ENCODE data around the gene ITGA11. TPM values are rescaled to one million over a fixed set of nuclear protein-coding genes. Genes with fewer than 3 reads are reported as not detected.

ITGA11 gene
- total and polyA plus RNA-seq, 3 experiments from 2014 or later, result not detected

DNA sequence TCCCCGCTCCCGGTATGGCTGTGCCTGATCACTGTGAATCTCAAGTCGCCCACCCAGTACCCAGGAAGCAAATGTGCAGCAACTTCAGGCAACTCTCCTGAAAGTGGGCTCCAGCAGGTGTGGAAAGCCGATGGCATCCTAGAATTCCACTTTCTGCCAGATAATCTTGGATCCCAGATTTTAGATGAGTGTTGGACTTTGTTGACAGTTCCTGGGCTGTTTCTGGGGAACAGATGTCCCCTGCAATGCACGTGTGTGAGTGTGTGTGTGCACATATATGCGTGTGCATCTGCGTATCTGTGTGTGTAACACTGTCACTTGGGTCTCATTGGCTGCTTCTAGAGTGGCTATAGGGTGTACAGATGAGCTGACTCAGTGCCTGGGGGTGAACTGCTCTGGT lies 95.4 kb downstream of the ITGA11 start:
- H3K27ac Mint-ChIP-seq, result no peak overlapping the region
- no peaks in the 10 kb centered on the region for H3K9me3 ChIP-seq (ENCODE audit: low read length)
- no peaks in the 10 kb centered on the region for H3K4me1 ChIP-seq (ENCODE audit: insufficient read depth, low read length)
- H3K27me3 ChIP-seq (ENCODE audit: insufficient read depth, low read length, poor library complexity, severe bottlenecking), result no peaks in the 10 kb centered on the region
- H3K27me3 Mint-ChIP-seq, result peaks cover 6 to 26% of the 10 kb centered on the region in 2 donors
- CTCF ChIA-PET, result no interaction called here
- H3K36me3 ChIP-seq (ENCODE audit: insufficient read depth, low read length), result no peaks in the 10 kb centered on the region
- no peak for DNase-seq
- no peaks in the 10 kb centered on the region for H3K4me1 Mint-ChIP-seq
- no peak overlapping the region for H3K4me3 Mint-ChIP-seq
- H3K27ac ChIP-seq (ENCODE audit: low read depth, low read length), result no peak overlapping the region
- no peaks in the 10 kb centered on the region for H3K9me3 Mint-ChIP-seq
- no peaks in the 10 kb centered on the region for H3K36me3 Mint-ChIP-seq
- POLR2A ChIA-PET, result no interaction called here
- H3K4me3 ChIP-seq (ENCODE audit: low read length), result no peak overlapping the region

DNA sequence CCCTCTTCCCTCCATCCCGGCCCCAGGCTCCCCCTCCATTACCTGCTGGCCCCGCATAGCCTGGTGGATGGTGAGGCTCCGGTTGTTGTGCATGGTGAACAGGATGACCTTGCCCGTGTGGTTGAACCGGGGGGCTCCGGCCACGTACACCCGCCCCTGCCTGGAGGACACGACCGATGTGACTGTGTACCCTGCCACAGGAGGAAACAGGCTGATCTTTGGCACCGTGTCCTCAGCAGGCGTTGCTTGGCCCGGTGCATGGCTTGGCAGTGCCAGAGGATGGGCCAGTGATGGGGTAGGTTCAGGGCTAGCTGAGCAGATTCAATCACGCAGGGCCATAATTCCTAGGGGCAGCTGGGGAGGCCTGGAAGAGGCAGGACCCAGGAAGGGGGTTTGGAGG lies 96.3 kb downstream of the ITGA11 start:
- CTCF ChIA-PET, result no interaction called here

DNA sequence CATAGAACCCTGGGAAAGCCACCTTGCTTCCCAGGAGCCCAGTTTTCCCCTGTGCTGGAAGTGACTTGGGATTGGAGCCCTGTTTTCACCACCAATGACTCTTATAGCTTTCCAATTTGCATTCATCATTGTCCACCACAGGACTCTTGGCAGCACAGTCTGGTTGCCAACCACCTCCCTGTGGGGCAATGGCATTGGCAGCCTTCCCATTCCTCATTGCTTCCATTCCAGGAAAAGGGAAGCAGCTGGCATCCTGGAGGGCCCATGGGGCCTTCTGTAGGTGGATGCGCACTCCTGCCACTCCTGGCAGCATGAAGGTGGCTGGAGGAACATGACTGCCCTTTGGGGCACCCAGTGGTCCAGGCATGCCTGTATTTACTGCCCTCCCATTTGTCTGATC lies 96.7 kb downstream of the ITGA11 start:
- CTCF ChIA-PET, result no interaction called here
- DNase-seq, result no peak
- no peak overlapping the region for H3K4me3 Mint-ChIP-seq
- Histone ChIP-seq H3K4me3 (ENCODE audit: low read length) (no peak overlapping the region), H3K4me1 (ENCODE audit: insufficient read depth, low read length) (no peaks in the 10 kb centered on the region), H3K36me3 (ENCODE audit: insufficient read depth, low read length) (no peaks in the 10 kb centered on the region), H3K27ac (ENCODE audit: low read depth, low read length) (no peak overlapping the region), H3K27me3 (ENCODE audit: insufficient read depth, low read length, poor library complexity, severe bottlenecking) (no peaks in the 10 kb centered on the region), H3K9me3 (ENCODE audit: low read length) (no peaks in the 10 kb centered on the region)
- no peak overlapping the region for H3K27ac Mint-ChIP-seq
- H3K27me3 Mint-ChIP-seq, result peaks cover 6 to 36% of the 10 kb centered on the region in 2 donors
- no peaks in the 10 kb centered on the region for H3K36me3 Mint-ChIP-seq
- POLR2A ChIA-PET, result no interaction called here
- no peaks in the 10 kb centered on the region for H3K9me3 Mint-ChIP-seq
- H3K4me1 Mint-ChIP-seq, result no peaks in the 10 kb centered on the region

More for the DNA sequence above, 96.3 kb downstream of the ITGA11 start:
- H3K4me3 ChIP-seq (ENCODE audit: low read length), result no peak overlapping the region
- no peak for DNase-seq
- H3K9me3 Mint-ChIP-seq, result no peaks in the 10 kb centered on the region
- no peak overlapping the region for H3K27ac ChIP-seq (ENCODE audit: low read depth, low read length)
- H3K36me3 Mint-ChIP-seq, result no peaks in the 10 kb centered on the region
- no peaks in the 10 kb centered on the region for H3K27me3 ChIP-seq (ENCODE audit: insufficient read depth, low read length, poor library complexity, severe bottlenecking)
- H3K9me3 ChIP-seq (ENCODE audit: low read length), result no peaks in the 10 kb centered on the region
- H3K27ac Mint-ChIP-seq, result no peak overlapping the region
- H3K4me1 ChIP-seq (ENCODE audit: insufficient read depth, low read length), result no peaks in the 10 kb centered on the region
- H3K4me3 Mint-ChIP-seq, result no peak overlapping the region
- no peaks in the 10 kb centered on the region for H3K4me1 Mint-ChIP-seq
- peaks cover 6 to 32% of the 10 kb centered on the region in 2 donors for H3K27me3 Mint-ChIP-seq
- POLR2A ChIA-PET, result no interaction called here
- no peaks in the 10 kb centered on the region for H3K36me3 ChIP-seq (ENCODE audit: insufficient read depth, low read length)

DNA sequence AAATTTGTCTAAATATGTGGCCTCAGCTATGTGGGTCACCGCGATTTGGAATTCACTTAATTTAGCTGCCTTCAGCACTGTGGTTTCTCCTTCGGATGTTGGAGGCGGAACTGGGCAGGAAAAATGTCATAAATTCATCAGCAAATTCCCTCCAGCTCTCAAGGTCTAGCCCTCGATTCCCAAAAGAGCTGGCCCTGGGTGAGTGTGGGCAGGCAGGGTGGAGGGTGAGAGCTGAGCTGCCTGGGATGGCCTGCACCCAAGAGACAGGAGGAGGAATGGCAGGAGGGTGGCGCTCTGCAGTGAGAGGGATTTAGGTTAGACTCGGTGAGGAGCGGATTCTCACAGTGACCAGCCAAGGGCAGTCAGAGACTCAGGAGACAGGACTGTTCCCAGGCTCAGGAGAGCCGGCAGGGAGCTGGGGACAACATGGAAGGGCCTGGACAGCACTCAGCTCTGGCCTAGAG lies 97.3 kb downstream of the ITGA11 start:
- no peaks in the 10 kb centered on the region for H3K36me3 Mint-ChIP-seq
- peaks cover 6 to 40% of the 10 kb centered on the region in 2 donors for H3K27me3 Mint-ChIP-seq
- H3K27ac Mint-ChIP-seq, result no peak overlapping the region
- Histone ChIP-seq H3K36me3 (ENCODE audit: insufficient read depth, low read length) (no peaks in the 10 kb centered on the region), H3K27ac (ENCODE audit: low read depth, low read length) (no peak overlapping the region), H3K27me3 (ENCODE audit: insufficient read depth, low read length, poor library complexity, severe bottlenecking) (no peaks in the 10 kb centered on the region), H3K4me1 (ENCODE audit: insufficient read depth, low read length) (no peaks in the 10 kb centered on the region), H3K4me3 (ENCODE audit: low read length) (no peak overlapping the region), H3K9me3 (ENCODE audit: low read length) (no peaks in the 10 kb centered on the region)
- POLR2A ChIA-PET, result no interaction called here
- H3K4me3 Mint-ChIP-seq, result no peak overlapping the region
- H3K4me1 Mint-ChIP-seq, result no peaks in the 10 kb centered on the region
- DNase-seq, result no peak
- no peaks in the 10 kb centered on the region for H3K9me3 Mint-ChIP-seq
- CTCF ChIA-PET, result no interaction called here

DNA sequence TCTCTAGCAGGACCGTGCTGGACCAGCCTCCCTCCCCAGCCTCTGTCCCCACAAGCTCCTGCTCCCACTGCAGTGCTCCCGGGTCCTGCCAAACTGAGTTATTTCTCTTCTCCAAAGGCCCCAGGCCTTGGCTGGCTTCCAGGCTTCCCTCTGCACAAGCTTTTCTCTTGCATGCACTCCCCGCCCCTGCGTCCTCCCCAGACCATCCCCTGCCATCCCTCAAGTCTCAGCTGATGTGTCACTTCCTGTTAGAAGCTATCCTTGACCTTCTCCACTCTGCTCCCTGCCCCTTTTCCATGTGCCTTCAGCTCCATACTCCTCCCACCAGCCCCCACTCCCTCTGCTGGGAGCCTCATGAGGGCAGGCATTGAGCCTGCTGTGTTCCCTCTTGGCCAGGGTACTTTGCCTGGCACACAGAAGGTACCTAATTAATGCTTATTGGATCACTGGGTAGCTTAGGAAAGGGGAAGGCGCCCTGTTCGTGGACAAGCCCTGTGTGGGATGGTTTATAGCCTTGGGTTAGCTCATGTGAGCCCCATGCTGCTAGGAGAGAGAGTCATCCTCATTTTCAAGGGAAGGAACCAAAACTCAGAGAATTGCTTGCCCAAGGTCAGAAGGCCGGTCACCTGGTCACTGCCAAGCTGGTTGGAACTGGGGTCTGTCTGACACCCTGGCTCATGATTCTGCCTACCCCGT lies 98.0 kb downstream of the ITGA11 start:
- H3K4me1 Mint-ChIP-seq, result peaks cover 0 to under 1% (median 0%) of the 10 kb centered on the region in 3 donors
- Histone ChIP-seq H3K27me3 (ENCODE audit: insufficient read depth, low read length, poor library complexity, severe bottlenecking) (no peaks in the 10 kb centered on the region), H3K27ac (ENCODE audit: low read depth, low read length) (no peak overlapping the region), H3K9me3 (ENCODE audit: low read length) (no peaks in the 10 kb centered on the region), H3K4me1 (ENCODE audit: insufficient read depth, low read length) (no peaks in the 10 kb centered on the region), H3K4me3 (ENCODE audit: low read length) (no peak overlapping the region), H3K36me3 (ENCODE audit: insufficient read depth, low read length) (no peaks in the 10 kb centered on the region)
- peaks cover 6 to 40% of the 10 kb centered on the region in 2 donors for H3K27me3 Mint-ChIP-seq
- H3K27ac Mint-ChIP-seq, result no peak overlapping the region
- DNase-seq, result no peak
- H3K36me3 Mint-ChIP-seq, result no peaks in the 10 kb centered on the region
- ChIA-PET POLR2A (no interaction called here), CTCF (no interaction called here)
- H3K4me3 Mint-ChIP-seq, result no peak overlapping the region
- H3K9me3 Mint-ChIP-seq, result no peaks in the 10 kb centered on the region

DNA sequence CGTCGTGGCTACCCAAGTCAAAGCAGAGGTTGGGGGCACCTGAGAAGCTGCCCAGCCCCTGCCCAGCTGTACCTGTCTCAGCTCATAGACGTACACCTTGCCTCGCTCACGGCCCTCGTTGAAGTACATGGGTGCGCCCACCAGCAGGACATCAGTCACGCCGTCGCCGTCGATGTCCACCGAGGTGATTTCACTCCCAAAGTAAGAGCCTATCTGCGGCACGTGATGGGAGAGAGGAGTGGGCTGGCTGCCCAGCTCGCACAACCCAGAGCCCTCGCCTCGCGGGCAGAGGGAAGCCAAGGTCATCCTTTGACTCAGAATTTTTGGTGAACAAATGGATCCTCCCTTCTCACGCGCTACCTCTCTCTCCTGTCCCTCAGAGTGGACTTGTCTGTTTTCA lies 99.7 kb downstream of the ITGA11 start:
- H3K4me1 Mint-ChIP-seq, result peaks cover 6 to 13% (median 11%) of the 10 kb centered on the region in 3 donors
- H3K27me3 Mint-ChIP-seq, result peaks cover 7 to 48% of the 10 kb centered on the region in 2 donors
- POLR2A ChIA-PET, result no interaction called here
- no peaks in the 10 kb centered on the region for H3K9me3 ChIP-seq (ENCODE audit: low read length)
- no peak overlapping the region for H3K27ac ChIP-seq (ENCODE audit: low read depth, low read length)
- no peak for DNase-seq
- peaks cover under 1% of the 10 kb centered on the region for H3K4me1 ChIP-seq (ENCODE audit: insufficient read depth, low read length)
- no peak overlapping the region for H3K4me3 Mint-ChIP-seq
- H3K4me3 ChIP-seq (ENCODE audit: low read length), result no peak overlapping the region
- no peaks in the 10 kb centered on the region for H3K9me3 Mint-ChIP-seq
- H3K27ac Mint-ChIP-seq, result no peak overlapping the region
- no peaks in the 10 kb centered on the region for H3K36me3 Mint-ChIP-seq
- CTCF ChIA-PET, result no interaction called here
- no peaks in the 10 kb centered on the region for H3K27me3 ChIP-seq (ENCODE audit: insufficient read depth, low read length, poor library complexity, severe bottlenecking)
- no peaks in the 10 kb centered on the region for H3K36me3 ChIP-seq (ENCODE audit: insufficient read depth, low read length)

DNA sequence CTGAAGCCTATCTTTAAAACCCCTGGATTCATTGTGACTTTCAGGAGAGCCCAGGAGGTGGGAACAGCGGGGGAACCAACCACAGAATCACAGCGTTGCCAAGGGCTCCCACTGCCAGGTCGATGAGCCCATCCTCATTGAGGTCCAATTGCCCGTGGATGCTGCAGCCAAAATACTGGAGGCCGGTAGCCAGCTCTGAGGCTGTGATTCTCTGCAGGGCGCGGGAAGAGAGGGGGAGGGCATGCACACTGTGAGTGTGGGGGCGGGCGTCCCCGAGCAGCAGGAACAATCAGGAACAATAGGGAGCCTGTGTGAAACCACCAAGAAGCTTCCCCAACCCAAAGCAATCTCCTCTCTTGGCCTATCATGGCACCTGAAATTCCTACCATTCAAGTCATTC lies 101.1 kb downstream of the ITGA11 start:
- Mint-ChIP-seq H3K27ac (no peak overlapping the region), H3K9me3 (no peaks in the 10 kb centered on the region), H3K4me3 (no peak overlapping the region), H3K36me3 (no peaks in the 10 kb centered on the region), H3K4me1 (peaks cover 9 to 23% (median 18%) of the 10 kb centered on the region in 3 donors), H3K27me3 (peaks cover 10 to 61% of the 10 kb centered on the region in 2 donors)
- ChIA-PET CTCF (no interaction called here), POLR2A (no interaction called here)
- Histone ChIP-seq H3K4me1 (ENCODE audit: insufficient read depth, low read length) (peaks cover 7% of the 10 kb centered on the region), H3K27me3 (ENCODE audit: insufficient read depth, low read length, poor library complexity, severe bottlenecking) (no peaks in the 10 kb centered on the region), H3K9me3 (ENCODE audit: low read length) (no peaks in the 10 kb centered on the region), H3K4me3 (ENCODE audit: low read length) (no peak overlapping the region), H3K36me3 (ENCODE audit: insufficient read depth, low read length) (no peaks in the 10 kb centered on the region), H3K27ac (ENCODE audit: low read depth, low read length) (no peak overlapping the region)
- DNase-seq, result no peak

DNA sequence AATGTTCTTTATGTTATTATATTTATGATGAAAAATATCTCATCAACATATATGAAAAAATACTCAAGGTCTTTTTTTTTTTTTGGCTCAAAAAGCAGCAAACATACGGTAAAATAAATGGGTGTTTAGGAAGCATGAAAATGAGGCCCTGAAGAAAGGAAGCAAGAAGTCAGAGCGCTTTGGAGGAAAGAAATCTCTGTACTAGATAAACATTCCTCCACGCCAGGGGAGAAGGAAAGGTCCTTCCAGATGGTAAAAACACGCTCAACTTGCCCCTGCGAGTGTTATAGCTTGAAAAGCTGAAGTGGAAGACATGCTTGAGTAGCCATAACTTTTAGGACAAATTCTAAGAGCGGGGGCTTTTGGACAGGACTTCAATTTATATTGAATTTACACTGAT lies 101.5 kb downstream of the ITGA11 start:
- Histone ChIP-seq H3K4me3 (ENCODE audit: low read length) (no peak overlapping the region), H3K36me3 (ENCODE audit: insufficient read depth, low read length) (no peaks in the 10 kb centered on the region), H3K27me3 (ENCODE audit: insufficient read depth, low read length, poor library complexity, severe bottlenecking) (no peaks in the 10 kb centered on the region), H3K9me3 (ENCODE audit: low read length) (no peaks in the 10 kb centered on the region), H3K27ac (ENCODE audit: low read depth, low read length) (no peak overlapping the region), H3K4me1 (ENCODE audit: insufficient read depth, low read length) (peaks cover 7% of the 10 kb centered on the region)
- no peaks in the 10 kb centered on the region for H3K36me3 Mint-ChIP-seq
- H3K27ac Mint-ChIP-seq, result no peak overlapping the region
- no peaks in the 10 kb centered on the region for H3K9me3 Mint-ChIP-seq
- CTCF ChIA-PET, result no interaction called here
- peaks cover 9 to 23% (median 18%) of the 10 kb centered on the region in 3 donors for H3K4me1 Mint-ChIP-seq
- POLR2A ChIA-PET, result no interaction called here
- peaks cover 10 to 61% of the 10 kb centered on the region in 2 donors for H3K27me3 Mint-ChIP-seq
- DNase-seq, result no peak
- H3K4me3 Mint-ChIP-seq, result no peak overlapping the region
